PC-3 (cell line): Measurements from ENCODE around the gene DMRTA2.

ENCODE experiments used
- CTCF ChIP-seq: fragments of 300-600 bp; sonication (generic); conservative IDR thresholded peaks from 2 replicates; pipeline ENCODE4 v1.5.1; 2017; ENCODE audit warnings: antibody characterized with exemption, low read depth, mild to moderate bottlenecking, low read length
- EZH2phosphoT487 ChIP-seq: fragments of 300-600 bp; sonication (generic); IDR thresholded peaks from 2 replicates; pipeline ENCODE4 v1.6.1; 2018; ENCODE audit warnings: mild to moderate bottlenecking, antibody characterized with exemption, low read length, borderline replicate concordance

GRCh38 chr1:50447961-50448360 lies 24.7 kb upstream of the DMRTA2 start:
- no peak for TF ChIP-seq EZH2phosphoT487
- no peak for TF ChIP-seq CTCF
